ENCODE data around the gene ETV1. TPM values are rescaled to one million over a fixed set of nuclear protein-coding genes. Genes with fewer than 3 reads are reported as not detected.

Gene ETV1
- total RNA-seq, 1 experiment from 2014 or later: 23.3 TPM

GRCh38 chr7:13979671-13980435, 9.6 kb downstream of the ETV1 start:
- Histone ChIP-seq H3K9ac (ENCODE audit: low read length) (no peak overlapping the region), H3K79me2 (ENCODE audit: insufficient read depth, low read length) (no peaks in the 10 kb centered on the region)

More at GRCh38 chr7:13979671-13980435, 9.6 kb downstream of the ETV1 start:
- Histone ChIP-seq H4K20me1 (ENCODE audit: insufficient read depth) (no peaks in the 10 kb centered on the region), H3K9me2 (ENCODE audit: insufficient read depth) (no peaks in the 10 kb centered on the region), H2AFZ (ENCODE audit: low read depth, low read length, poor library complexity, severe bottlenecking) (peak overlapping the region; percentile 93), H3K27ac (ENCODE audit: low read depth, low read length) (no peak overlapping the region), H3K4me3 (replicated peaks in 1 of 2; ENCODE audit: low read depth in 1 of 2, low read length in 2 of 2) (no peak overlapping the region), H3K36me3 (ENCODE audit: control insufficient read depth in 1 of 2, insufficient read depth in 2 of 2, low read length in 2 of 2) (no peaks in the 10 kb centered on the region), H3K27me3 (ENCODE audit: insufficient read depth, low read length) (no peaks in the 10 kb centered on the region), H3K4me2 (ENCODE audit: low read length) (peak overlapping the region; percentile 72), H3K4me1 (ENCODE audit: control insufficient read depth in 1 of 2, insufficient read depth in 2 of 2, low read length in 2 of 2) (peaks cover 23 to 26% of the 10 kb centered on the region in 2 experiments), H3K9me3 (ENCODE audit: control insufficient read depth in 1 of 2, insufficient read depth in 1 of 2, low read depth in 1 of 2, low read length in 2 of 2) (no peaks in the 10 kb centered on the region)
- TF ChIP-seq YY1 (IDR thresholded peaks at IDR 0.05; ENCODE audit: extremely low read depth, insufficient replicate concordance, low read depth, low read length) (no peak), ATF3 (IDR thresholded peaks at IDR 0.05) (no peak), EZH2phosphoT487 (IDR thresholded peaks at IDR 0.05; ENCODE audit: borderline replicate concordance) (no peak), POLR2A (IDR thresholded peaks at IDR 0.05; ENCODE audit: borderline replicate concordance, extremely low read depth, insufficient read depth, insufficient read length) (no peak), CTCF (IDR thresholded peaks at IDR 0.05 in 2 of 3, conservative IDR thresholded peaks at IDR 0.05 in 1 of 3; ENCODE audit: borderline replicate concordance in 1 of 3, insufficient read depth in 1 of 3, low read depth in 2 of 3, low read length in 2 of 3) (no peak), POLR2AphosphoS5 (IDR thresholded peaks at IDR 0.05; ENCODE audit: low read depth, low read length) (no peak), TCF7L2 (IDR thresholded peaks at IDR 0.05; ENCODE audit: borderline replicate concordance, extremely low read depth, insufficient read depth, insufficient read length) (no peak), ZFX (IDR thresholded peaks at IDR 0.05) (no peak), FOSL1 (IDR thresholded peaks at IDR 0.05; ENCODE audit: low read depth) (no peak), EZH2 (IDR thresholded peaks at IDR 0.05) (no peak), CBX3 (IDR thresholded peaks at IDR 0.05; ENCODE audit: low read depth) (no peak), REST (IDR thresholded peaks at IDR 0.05; ENCODE audit: low read depth) (no peak), ZBTB33 (IDR thresholded peaks at IDR 0.05; ENCODE audit: extremely low read depth, insufficient replicate concordance, low read length) (no peak), SP1 (IDR thresholded peaks at IDR 0.05; ENCODE audit: low read depth) (no peak), SIN3A (IDR thresholded peaks at IDR 0.05; ENCODE audit: low read depth) (no peak), CEBPB (IDR thresholded peaks at IDR 0.05; ENCODE audit: low read depth) (no peak), ELF1 (IDR thresholded peaks at IDR 0.05; ENCODE audit: borderline replicate concordance, low read depth) (no peak)
- ChIA-PET POLR2A (interaction anchor here (0.9 kb wide), 1 partner anchor 12 kb away, joined by 4 read pairs; no protein-coding TSS in a partner anchor), RAD21 (ENCODE audit: low non-redundant PET in 1 of 2, low total read pairs in 2 of 2, uncharacterized antibody in 2 of 2, unreplicated experiment in 2 of 2) (interaction anchor here in 1 of 2 experiments (1.5 kb wide), 1 partner anchor 60 kb away, joined by 3 read pairs; no protein-coding TSS in a partner anchor), CTCF (no interaction called here)
- intact Hi-C loops (cut with micrococcal nuclease): no loop called here
- ATAC-seq (no peak), DNase-seq (ENCODE audit: low read depth, low spot score) (no peak)
- no TSS peak for BruUV-seq (replicated peaks)
